ENCODE results near the gene OSBPL8.

Gene OSBPL8

DNA sequence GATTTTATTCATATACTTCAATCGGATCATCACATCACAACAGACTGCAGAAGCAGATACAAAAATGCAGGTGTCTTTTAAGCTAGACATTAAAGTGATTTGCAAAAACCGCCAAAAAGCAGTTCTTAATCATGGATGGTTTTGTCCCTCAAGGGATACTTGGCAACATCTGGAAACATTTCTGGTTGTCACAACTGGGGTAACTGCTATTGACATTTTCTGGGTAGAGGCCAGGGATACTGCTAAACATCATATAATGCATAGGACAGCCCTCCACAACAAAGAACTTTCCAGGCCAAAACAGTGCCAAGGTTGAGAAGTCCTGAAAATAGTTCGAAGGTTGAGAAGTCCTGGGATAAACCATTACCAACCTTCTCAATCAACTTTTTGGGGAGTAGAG is 109.6 kb downstream of the OSBPL8 start (continued):
- TF ChIP-seq YY2 (tag by site-specific recombination; IDR thresholded peaks at IDR 0.05) (no peak), TCF7L2 (IDR thresholded peaks at IDR 0.05; ENCODE audit: borderline replicate concordance, low read depth, low read length) (no peak)

DNA sequence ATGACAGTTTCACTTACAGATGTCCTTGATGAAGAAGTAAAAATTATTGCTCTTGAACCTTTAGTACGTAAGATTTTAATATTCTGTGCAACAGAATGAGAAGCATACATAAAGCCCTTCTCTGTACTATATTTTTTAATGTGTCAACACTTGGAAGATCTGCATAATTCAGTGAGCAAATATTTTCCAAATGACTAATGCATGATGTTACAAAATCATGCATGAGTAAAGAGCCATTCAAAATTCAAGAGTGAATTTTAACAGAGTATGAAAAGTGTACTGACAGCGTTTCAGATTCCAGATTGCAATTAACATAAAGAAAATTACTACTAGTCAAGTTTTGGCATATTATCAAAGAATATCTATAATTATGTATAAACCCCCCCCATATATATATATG is 110.0 kb downstream of the OSBPL8 start:
- Histone ChIP-seq H3K4me3 (ENCODE audit: low read depth, low read length) (no peak overlapping the region), H3K36me3 (ENCODE audit: control insufficient read depth in 2 of 2, insufficient read depth in 1 of 2, low read length in 2 of 2) (peaks cover 4% of the 10 kb centered on the region in 2 experiments; a peak in 2 of 3 replicates), H3K27ac (ENCODE audit: extremely low read depth, low read depth, low read length) (no peak overlapping the region), H3K9me3 (ENCODE audit: control insufficient read depth, insufficient read depth, low read depth, low read length) (no peaks in the 10 kb centered on the region), H3K4me1 (ENCODE audit: control insufficient read depth, insufficient read depth, low read length) (no peaks in the 10 kb centered on the region; the same call in 1 of the 2 replicates)
- TF ChIP-seq ZBTB48 (tag by site-specific recombination; IDR thresholded peaks at IDR 0.05) (no peak), GLIS1 (tag by site-specific recombination; IDR thresholded peaks at IDR 0.05) (no peak), ZNF19 (tag by site-specific recombination; IDR thresholded peaks at IDR 0.05; ENCODE audit: low read depth) (no peak), ZNF274 (IDR thresholded peaks at IDR 0.05; ENCODE audit: low read length) (no peak), ZNF274 (tag by site-specific recombination; IDR thresholded peaks at IDR 0.05; ENCODE audit: borderline replicate concordance) (no peak), SP7 (tag by site-specific recombination; IDR thresholded peaks at IDR 0.05) (no peak), RBAK (tag by site-specific recombination; IDR thresholded peaks at IDR 0.05) (no peak), ZNF624 (tag by site-specific recombination; IDR thresholded peaks at IDR 0.05) (no peak), ZNF677 (tag by site-specific recombination; IDR thresholded peaks at IDR 0.05) (no peak), ZNF433 (tag by site-specific recombination; IDR thresholded peaks at IDR 0.05; ENCODE audit: low read depth) (no peak), ZNF2 (tag by site-specific recombination; IDR thresholded peaks at IDR 0.05) (no peak)
- TF ChIP-seq, protein P1, sequence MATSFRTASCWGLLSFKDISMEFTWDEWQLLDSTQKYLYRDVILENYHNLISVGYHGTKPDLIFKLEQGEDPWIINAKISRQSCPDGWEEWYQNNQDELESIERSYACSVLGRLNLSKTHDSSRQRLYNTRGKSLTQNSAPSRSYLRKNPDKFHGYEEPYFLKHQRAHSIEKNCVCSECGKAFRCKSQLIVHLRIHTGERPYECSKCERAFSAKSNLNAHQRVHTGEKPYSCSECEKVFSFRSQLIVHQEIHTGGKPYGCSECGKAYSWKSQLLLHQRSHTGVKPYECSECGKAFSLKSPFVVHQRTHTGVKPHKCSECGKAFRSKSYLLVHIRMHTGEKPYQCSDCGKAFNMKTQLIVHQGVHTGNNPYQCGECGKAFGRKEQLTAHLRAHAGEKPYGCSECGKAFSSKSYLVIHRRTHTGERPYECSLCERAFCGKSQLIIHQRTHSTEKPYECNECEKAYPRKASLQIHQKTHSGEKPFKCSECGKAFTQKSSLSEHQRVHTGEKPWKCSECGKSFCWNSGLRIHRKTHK (tag by site-specific recombination; IDR thresholded peaks at IDR 0.05) = no peak
- TF ChIP-seq, protein P2, sequence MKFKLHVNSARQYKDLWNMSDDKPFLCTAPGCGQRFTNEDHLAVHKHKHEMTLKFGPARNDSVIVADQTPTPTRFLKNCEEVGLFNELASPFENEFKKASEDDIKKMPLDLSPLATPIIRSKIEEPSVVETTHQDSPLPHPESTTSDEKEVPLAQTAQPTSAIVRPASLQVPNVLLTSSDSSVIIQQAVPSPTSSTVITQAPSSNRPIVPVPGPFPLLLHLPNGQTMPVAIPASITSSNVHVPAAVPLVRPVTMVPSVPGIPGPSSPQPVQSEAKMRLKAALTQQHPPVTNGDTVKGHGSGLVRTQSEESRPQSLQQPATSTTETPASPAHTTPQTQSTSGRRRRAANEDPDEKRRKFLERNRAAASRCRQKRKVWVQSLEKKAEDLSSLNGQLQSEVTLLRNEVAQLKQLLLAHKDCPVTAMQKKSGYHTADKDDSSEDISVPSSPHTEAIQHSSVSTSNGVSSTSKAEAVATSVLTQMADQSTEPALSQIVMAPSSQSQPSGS (tag by site-specific recombination; IDR thresholded peaks at IDR 0.05; ENCODE audit: low read depth) = no peak
- TF ChIP-seq, protein P3, sequence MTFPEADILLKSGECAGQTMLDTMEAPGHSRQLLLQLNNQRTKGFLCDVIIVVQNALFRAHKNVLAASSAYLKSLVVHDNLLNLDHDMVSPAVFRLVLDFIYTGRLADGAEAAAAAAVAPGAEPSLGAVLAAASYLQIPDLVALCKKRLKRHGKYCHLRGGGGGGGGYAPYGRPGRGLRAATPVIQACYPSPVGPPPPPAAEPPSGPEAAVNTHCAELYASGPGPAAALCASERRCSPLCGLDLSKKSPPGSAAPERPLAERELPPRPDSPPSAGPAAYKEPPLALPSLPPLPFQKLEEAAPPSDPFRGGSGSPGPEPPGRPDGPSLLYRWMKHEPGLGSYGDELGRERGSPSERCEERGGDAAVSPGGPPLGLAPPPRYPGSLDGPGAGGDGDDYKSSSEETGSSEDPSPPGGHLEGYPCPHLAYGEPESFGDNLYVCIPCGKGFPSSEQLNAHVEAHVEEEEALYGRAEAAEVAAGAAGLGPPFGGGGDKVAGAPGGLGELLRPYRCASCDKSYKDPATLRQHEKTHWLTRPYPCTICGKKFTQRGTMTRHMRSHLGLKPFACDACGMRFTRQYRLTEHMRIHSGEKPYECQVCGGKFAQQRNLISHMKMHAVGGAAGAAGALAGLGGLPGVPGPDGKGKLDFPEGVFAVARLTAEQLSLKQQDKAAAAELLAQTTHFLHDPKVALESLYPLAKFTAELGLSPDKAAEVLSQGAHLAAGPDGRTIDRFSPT (tag by site-specific recombination; IDR thresholded peaks at IDR 0.05) = no peak
- ChIA-PET CTCF (no interaction called here), POLR2A (no interaction called here)

DNA sequence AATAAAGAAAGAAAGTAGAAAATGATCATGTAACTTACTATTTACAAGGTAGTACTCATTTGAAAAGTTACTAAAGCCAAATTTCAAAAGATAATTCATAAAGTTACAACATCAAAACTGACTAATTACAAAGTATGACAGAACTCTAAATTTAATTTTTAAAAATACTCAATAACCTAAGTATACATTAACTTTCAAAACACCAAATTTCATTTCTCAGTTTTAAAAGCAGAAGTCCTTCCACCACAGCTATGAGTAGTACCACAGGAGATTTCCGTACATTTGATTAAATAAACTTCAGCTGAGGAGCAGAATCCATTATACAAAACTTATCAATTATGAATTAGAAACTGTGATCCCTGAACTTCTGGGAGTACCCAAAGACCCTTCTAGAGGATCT is 110.6 kb downstream of the OSBPL8 start:
- Histone ChIP-seq H3K36me3 (ENCODE audit: control insufficient read depth in 2 of 2, insufficient read depth in 1 of 2, low read length in 2 of 2) (peaks cover 4% of the 10 kb centered on the region in 2 experiments; a peak in 2 of 3 replicates), H3K27ac (ENCODE audit: extremely low read depth, low read depth, low read length) (no peak overlapping the region), H3K4me1 (ENCODE audit: control insufficient read depth, insufficient read depth, low read length) (no peaks in the 10 kb centered on the region; the same call in 1 of the 2 replicates), H3K9me3 (ENCODE audit: control insufficient read depth, insufficient read depth, low read depth, low read length) (no peaks in the 10 kb centered on the region), H3K4me3 (ENCODE audit: low read depth, low read length) (no peak overlapping the region)
- POLR2A ChIA-PET = no interaction called here
- CTCF ChIA-PET = no interaction called here
- TF ChIP-seq, protein P4, sequence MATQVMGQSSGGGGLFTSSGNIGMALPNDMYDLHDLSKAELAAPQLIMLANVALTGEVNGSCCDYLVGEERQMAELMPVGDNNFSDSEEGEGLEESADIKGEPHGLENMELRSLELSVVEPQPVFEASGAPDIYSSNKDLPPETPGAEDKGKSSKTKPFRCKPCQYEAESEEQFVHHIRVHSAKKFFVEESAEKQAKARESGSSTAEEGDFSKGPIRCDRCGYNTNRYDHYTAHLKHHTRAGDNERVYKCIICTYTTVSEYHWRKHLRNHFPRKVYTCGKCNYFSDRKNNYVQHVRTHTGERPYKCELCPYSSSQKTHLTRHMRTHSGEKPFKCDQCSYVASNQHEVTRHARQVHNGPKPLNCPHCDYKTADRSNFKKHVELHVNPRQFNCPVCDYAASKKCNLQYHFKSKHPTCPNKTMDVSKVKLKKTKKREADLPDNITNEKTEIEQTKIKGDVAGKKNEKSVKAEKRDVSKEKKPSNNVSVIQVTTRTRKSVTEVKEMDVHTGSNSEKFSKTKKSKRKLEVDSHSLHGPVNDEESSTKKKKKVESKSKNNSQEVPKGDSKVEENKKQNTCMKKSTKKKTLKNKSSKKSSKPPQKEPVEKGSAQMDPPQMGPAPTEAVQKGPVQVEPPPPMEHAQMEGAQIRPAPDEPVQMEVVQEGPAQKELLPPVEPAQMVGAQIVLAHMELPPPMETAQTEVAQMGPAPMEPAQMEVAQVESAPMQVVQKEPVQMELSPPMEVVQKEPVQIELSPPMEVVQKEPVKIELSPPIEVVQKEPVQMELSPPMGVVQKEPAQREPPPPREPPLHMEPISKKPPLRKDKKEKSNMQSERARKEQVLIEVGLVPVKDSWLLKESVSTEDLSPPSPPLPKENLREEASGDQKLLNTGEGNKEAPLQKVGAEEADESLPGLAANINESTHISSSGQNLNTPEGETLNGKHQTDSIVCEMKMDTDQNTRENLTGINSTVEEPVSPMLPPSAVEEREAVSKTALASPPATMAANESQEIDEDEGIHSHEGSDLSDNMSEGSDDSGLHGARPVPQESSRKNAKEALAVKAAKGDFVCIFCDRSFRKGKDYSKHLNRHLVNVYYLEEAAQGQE (tag by site-specific recombination; IDR thresholded peaks at IDR 0.05) = no peak
- TF ChIP-seq ZNF510 (tag by site-specific recombination; IDR thresholded peaks at IDR 0.05; ENCODE audit: insufficient replicate concordance) (no peak), ZNF664 (tag by site-specific recombination; IDR thresholded peaks at IDR 0.05) (no peak), ZNF473 (tag by site-specific recombination; IDR thresholded peaks at IDR 0.05) (no peak)
- TF ChIP-seq, protein P5, sequence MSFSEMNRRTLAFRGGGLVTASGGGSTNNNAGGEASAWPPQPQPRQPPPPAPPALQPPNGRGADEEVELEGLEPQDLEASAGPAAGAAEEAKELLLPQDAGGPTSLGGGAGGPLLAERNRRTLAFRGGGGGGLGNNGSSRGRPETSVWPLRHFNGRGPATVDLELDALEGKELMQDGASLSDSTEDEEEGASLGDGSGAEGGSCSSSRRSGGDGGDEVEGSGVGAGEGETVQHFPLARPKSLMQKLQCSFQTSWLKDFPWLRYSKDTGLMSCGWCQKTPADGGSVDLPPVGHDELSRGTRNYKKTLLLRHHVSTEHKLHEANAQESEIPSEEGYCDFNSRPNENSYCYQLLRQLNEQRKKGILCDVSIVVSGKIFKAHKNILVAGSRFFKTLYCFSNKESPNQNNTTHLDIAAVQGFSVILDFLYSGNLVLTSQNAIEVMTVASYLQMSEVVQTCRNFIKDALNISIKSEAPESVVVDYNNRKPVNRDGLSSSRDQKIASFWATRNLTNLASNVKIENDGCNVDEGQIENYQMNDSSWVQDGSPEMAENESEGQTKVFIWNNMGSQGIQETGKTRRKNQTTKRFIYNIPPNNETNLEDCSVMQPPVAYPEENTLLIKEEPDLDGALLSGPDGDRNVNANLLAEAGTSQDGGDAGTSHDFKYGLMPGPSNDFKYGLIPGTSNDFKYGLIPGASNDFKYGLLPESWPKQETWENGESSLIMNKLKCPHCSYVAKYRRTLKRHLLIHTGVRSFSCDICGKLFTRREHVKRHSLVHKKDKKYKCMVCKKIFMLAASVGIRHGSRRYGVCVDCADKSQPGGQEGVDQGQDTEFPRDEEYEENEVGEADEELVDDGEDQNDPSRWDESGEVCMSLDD (tag by site-specific recombination; IDR thresholded peaks at IDR 0.05) = no peak

Measured in HEK293 (cell line).